ENCODE data around the gene NTM.
"Not testable (repeated sequence)": the region's sequence is repeated elsewhere in the genome, so short reads cannot be mapped to it uniquely, and the experiment has no call there.

NTM gene

DNA sequence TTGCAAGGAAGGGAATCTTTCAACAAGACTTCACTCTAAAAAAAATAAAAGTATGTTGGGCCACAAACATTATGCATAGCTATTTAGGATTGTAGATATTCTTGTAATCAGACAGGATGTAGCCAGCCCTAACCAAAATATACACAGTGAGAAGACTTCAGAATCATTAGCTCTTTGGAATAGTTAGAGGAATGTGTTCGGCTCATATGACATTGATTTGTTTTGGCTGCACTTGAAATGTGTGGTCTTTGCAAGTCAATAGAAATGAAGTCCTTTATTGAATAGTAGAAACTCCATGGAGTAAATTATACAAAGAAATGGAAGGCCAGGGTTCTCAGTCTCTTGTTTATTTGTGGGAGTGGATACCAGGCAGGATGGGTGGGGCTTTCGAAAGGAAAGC, 692.1 kb downstream of the NTM start:
- H3K9me3 ChIP-seq (ENCODE audit: control insufficient read depth, insufficient read depth, low read length): no peaks in the 10 kb centered on the region
- TF ChIP-seq CTCF (IDR thresholded peaks at IDR 0.05; ENCODE audit: low read depth, low read length, poor library complexity, severe bottlenecking) (no peak), EZH2phosphoT487 (IDR thresholded peaks at IDR 0.05; ENCODE audit: borderline replicate concordance, low read length) (no peak)
- 0 out of 2 replicates have a peak, but pooled peaks cover 3% of the 10 kb centered on the region for H3K9me2 ChIP-seq (replicated peaks; ENCODE audit: control insufficient read depth, low read length)
- H3F3A ChIP-seq (ENCODE audit: control insufficient read depth, insufficient read depth): no peaks in the 10 kb centered on the region
- no peaks in the 10 kb centered on the region for H3K36me3 ChIP-seq (ENCODE audit: control insufficient read depth, low read length)
- H4K20me1 ChIP-seq (ENCODE audit: control insufficient read depth, insufficient read depth, low read depth, low read length): no peaks in the 10 kb centered on the region
- H3K79me2 ChIP-seq (ENCODE audit: control insufficient read depth, low read length): no peaks in the 10 kb centered on the region
- H3K27ac ChIP-seq (ENCODE audit: low read depth, low read length): no peak overlapping the region
- no peak overlapping the region for H3K4me3 ChIP-seq (ENCODE audit: low read length)
- no peaks in the 10 kb centered on the region for H3K27me3 ChIP-seq (ENCODE audit: control insufficient read depth, low read length)
- H3K4me2 ChIP-seq (ENCODE audit: low read length): no peak overlapping the region
- H3K4me1 ChIP-seq (ENCODE audit: control insufficient read depth, low read length): no peaks in the 10 kb centered on the region

GRCh38 chr11:132064987-132065620, 694.7 kb downstream of the NTM start:
- H3K9me2 ChIP-seq (replicated peaks; ENCODE audit: control insufficient read depth, low read length): 0 out of 2 replicates have a peak, but pooled peaks cover 3% of the 10 kb centered on the region
- H3K4me1 ChIP-seq (ENCODE audit: control insufficient read depth, low read length): no peaks in the 10 kb centered on the region
- no peak for TF ChIP-seq EZH2phosphoT487 (IDR thresholded peaks at IDR 0.05; ENCODE audit: borderline replicate concordance, low read length)
- no peak for TF ChIP-seq CTCF (IDR thresholded peaks at IDR 0.05; ENCODE audit: low read depth, low read length, poor library complexity, severe bottlenecking)
- H3K4me2 ChIP-seq (ENCODE audit: low read length): no peak overlapping the region
- no peaks in the 10 kb centered on the region for H3K27me3 ChIP-seq (ENCODE audit: control insufficient read depth, low read length)
- H3K27ac ChIP-seq (ENCODE audit: low read depth, low read length): no peak overlapping the region
- no peaks in the 10 kb centered on the region for H4K20me1 ChIP-seq (ENCODE audit: control insufficient read depth, insufficient read depth, low read depth, low read length)
- H3K4me3 ChIP-seq (ENCODE audit: low read length): no peak overlapping the region
- H3K36me3 ChIP-seq (ENCODE audit: control insufficient read depth, low read length): no peaks in the 10 kb centered on the region
- no peaks in the 10 kb centered on the region for H3F3A ChIP-seq (ENCODE audit: control insufficient read depth, insufficient read depth)
- no peaks in the 10 kb centered on the region for H3K79me2 ChIP-seq (ENCODE audit: control insufficient read depth, low read length)
- no peaks in the 10 kb centered on the region for H3K9me3 ChIP-seq (ENCODE audit: control insufficient read depth, insufficient read depth, low read length)

- Histone ChIP-seq H3K36me3 (ENCODE audit: control insufficient read depth, low read length) (no peaks in the 10 kb centered on the region), H3K27me3 (ENCODE audit: control insufficient read depth, low read length) (no peaks in the 10 kb centered on the region), H3K79me2 (ENCODE audit: control insufficient read depth, low read length) (no peaks in the 10 kb centered on the region), H4K20me1 (ENCODE audit: control insufficient read depth, insufficient read depth, low read depth, low read length) (no peaks in the 10 kb centered on the region), H3K4me3 (ENCODE audit: low read length) (no peak overlapping the region), H3F3A (ENCODE audit: control insufficient read depth, insufficient read depth) (no peaks in the 10 kb centered on the region), H3K9me2 (replicated peaks; ENCODE audit: control insufficient read depth, low read length) (peaks cover 2% of the 10 kb centered on the region; the same call in 1 of the 2 replicates), H3K27ac (ENCODE audit: low read depth, low read length) (no peak overlapping the region), H3K4me2 (ENCODE audit: low read length) (no peak overlapping the region), H3K4me1 (ENCODE audit: control insufficient read depth, low read length) (no peaks in the 10 kb centered on the region), H3K9me3 (ENCODE audit: control insufficient read depth, insufficient read depth, low read length) (no peaks in the 10 kb centered on the region)
- no peak for TF ChIP-seq CTCF (IDR thresholded peaks at IDR 0.05; ENCODE audit: low read depth, low read length, poor library complexity, severe bottlenecking)
- TF ChIP-seq EZH2phosphoT487 (IDR thresholded peaks at IDR 0.05; ENCODE audit: borderline replicate concordance, low read length): no peak
Measured at GRCh38 chr11:132068556-132068955, 698.1 kb downstream of the NTM start.

- H3K4me2 ChIP-seq (ENCODE audit: low read length); H4K20me1 ChIP-seq (ENCODE audit: control insufficient read depth, insufficient read depth, low read depth, low read length); H3K4me3 ChIP-seq (ENCODE audit: low read length); H3K9me3 ChIP-seq (ENCODE audit: control insufficient read depth, insufficient read depth, low read length); H3F3A ChIP-seq (ENCODE audit: control insufficient read depth, insufficient read depth); H3K9me2 ChIP-seq (replicated peaks; ENCODE audit: control insufficient read depth, low read length); H3K79me2 ChIP-seq (ENCODE audit: control insufficient read depth, low read length); H3K27ac ChIP-seq (ENCODE audit: low read depth, low read length); H3K4me1 ChIP-seq (ENCODE audit: control insufficient read depth, low read length); H3K27me3 ChIP-seq (ENCODE audit: control insufficient read depth, low read length); H3K36me3 ChIP-seq (ENCODE audit: control insufficient read depth, low read length): not testable (repeated sequence)
Measured at GRCh38 chr11:132069593-132069992, 699.2 kb downstream of the NTM start.

DNA sequence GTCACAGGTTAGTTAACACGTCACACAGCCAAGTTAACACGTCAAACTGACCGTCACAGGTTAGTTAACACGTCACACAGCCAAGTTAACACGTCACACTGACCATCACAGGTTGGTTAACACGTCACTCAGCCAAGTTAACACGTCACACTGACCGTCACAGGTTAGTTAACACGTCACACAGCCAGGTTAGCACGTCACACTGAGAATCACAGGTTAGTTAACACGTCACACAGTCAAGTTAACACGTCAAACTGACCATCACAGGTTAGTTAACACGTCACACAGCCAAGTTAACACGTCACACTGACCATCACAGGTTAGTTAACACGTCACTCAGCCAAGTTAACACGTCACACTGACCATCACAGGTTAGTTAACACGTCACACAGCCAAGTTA, 700.5 kb downstream of the NTM start:
- H3K9me2 ChIP-seq (replicated peaks; ENCODE audit: control insufficient read depth, low read length); H3K9me3 ChIP-seq (ENCODE audit: control insufficient read depth, insufficient read depth, low read length); H3K4me3 ChIP-seq (ENCODE audit: low read length); H3K27ac ChIP-seq (ENCODE audit: low read depth, low read length); H3K4me2 ChIP-seq (ENCODE audit: low read length); H3K4me1 ChIP-seq (ENCODE audit: control insufficient read depth, low read length); H3K36me3 ChIP-seq (ENCODE audit: control insufficient read depth, low read length); H3K27me3 ChIP-seq (ENCODE audit: control insufficient read depth, low read length); H4K20me1 ChIP-seq (ENCODE audit: control insufficient read depth, insufficient read depth, low read depth, low read length); H3K79me2 ChIP-seq (ENCODE audit: control insufficient read depth, low read length); H3F3A ChIP-seq (ENCODE audit: control insufficient read depth, insufficient read depth): not testable (repeated sequence)
